ENCODE results near the gene LAMA4. TPM values are rescaled to one million over a fixed set of nuclear protein-coding genes. Genes with fewer than 3 reads are reported as not detected.
A peak's percentile ranks its signal among the peaks of the same experiment; 100 is the strongest.

The LAMA4 gene
- polyA plus RNA-seq, 2 of the 4 experiments (the other 2 are of a cell fraction): 1.0 to 3.1 TPM

GRCh38 chr6:112233847-112234246 lies 20.5 kb downstream of the LAMA4 start (continued):
- TF ChIP-seq HMGXB4 (CRISPR knock-in tag; IDR thresholded peaks at IDR 0.05; ENCODE audit: borderline replicate concordance) (no peak), REST (IDR thresholded peaks at IDR 0.05) (no peak)

GRCh38 chr6:112232845-112233256 lies 21.5 kb downstream of the LAMA4 start:
- FAIRE-seq (no peak), ATAC-seq (no peak), DNase-seq (ENCODE audit: low read depth in 1 of 2, low spot score in 1 of 2) (no peak)
- no peak overlapping the region for H3K4me2 ChIP-seq
- ChIA-PET POLR2A (no interaction called here), CTCF (no interaction called here)
- H3K27ac ChIP-seq: 0 out of 6 replicates have a peak overlapping the region, but pooled peaks of 1 of the 2 experiments have one; percentile 18
- H3K4me3 ChIP-seq: no peak overlapping the region
- H3K4me1 ChIP-seq: 0 out of 3 replicates have a peak, but pooled peaks cover 11% of the 10 kb centered on the region
- WGBS (ENCODE audit: missing lambda C conversion rate): 80% methylated on average over 5 of the region's 5 CpGs
- H3K9me3 ChIP-seq: no peaks in the 10 kb centered on the region
- no peak for TF ChIP-seq SREBF2 (IDR thresholded peaks at IDR 0.05)

GRCh38 chr6:112231594-112232060 lies 22.7 kb downstream of the LAMA4 start:
- ATAC-seq (no peak), FAIRE-seq (no peak), DNase-seq (ENCODE audit: low read depth in 1 of 2, low spot score in 1 of 2) (no peak)
- Histone ChIP-seq H3K4me2 (peak overlapping the region; percentile 6; the same call in 1 of the 3 replicates), H3K4me1 (0 out of 3 replicates have a peak, but pooled peaks cover 5% of the 10 kb centered on the region), H3K4me3 (no peak overlapping the region), H3K9me3 (no peaks in the 10 kb centered on the region), H3K27ac (peak overlapping the region in 1 of 2 experiments; percentile 37; a peak in 2 of 6 replicates)
- WGBS (ENCODE audit: missing lambda C conversion rate): 38% methylated on average over 2 of the region's 2 CpGs
- CTCF ChIA-PET: no interaction called here
- TF ChIP-seq MAZ (IDR thresholded peaks at IDR 0.05; ENCODE audit: borderline replicate concordance, low read depth, low read length) (no peak), ESRRA (IDR thresholded peaks at IDR 0.05; ENCODE audit: borderline replicate concordance, low read length) (no peak), ZFP36 (IDR thresholded peaks at IDR 0.05; ENCODE audit: borderline replicate concordance, partially characterized antibody) (no peak), POLR2A (IDR thresholded peaks at IDR 0.05; ENCODE audit: low read length) (no peak), CHD4 (IDR thresholded peaks at IDR 0.05; ENCODE audit: borderline replicate concordance) (no peak), MAFK (IDR thresholded peaks at IDR 0.05; ENCODE audit: partially characterized antibody) (no peak), CBX8 (IDR thresholded peaks at IDR 0.05) (no peak), EP300 (IDR thresholded peaks at IDR 0.05) (no peak), CHD2 (IDR thresholded peaks at IDR 0.05; ENCODE audit: low read length, partially characterized antibody) (no peak), ZNF302 (CRISPR knock-in tag; IDR thresholded peaks at IDR 0.05) (no peak), HES2 (IDR thresholded peaks at IDR 0.05) (no peak), CEBPB (IDR thresholded peaks at IDR 0.05) (no peak), ZSCAN20 (CRISPR knock-in tag; IDR thresholded peaks at IDR 0.05) (no peak), CBX2 (IDR thresholded peaks at IDR 0.05; ENCODE audit: borderline replicate concordance, low read depth) (no peak), JUNB (IDR thresholded peaks at IDR 0.05) (no peak), TFCP2L1 (CRISPR knock-in tag; IDR thresholded peaks at IDR 0.05) (no peak), SREBF2 (IDR thresholded peaks at IDR 0.05) (no peak), HOXB13 (CRISPR knock-in tag; IDR thresholded peaks at IDR 0.05; ENCODE audit: low read depth) (no peak)
- POLR2A ChIA-PET: no interaction called here

Measured in A549 (cell line).